ENCODE data around the gene NUDT6.

The NUDT6 gene

GRCh38 chr4:122914292-122914904, 8.0 kb downstream of the NUDT6 start:
- peak; percentile 57 for DNase-seq (ENCODE audit: low spot score)

- no peak for DNase-seq (ENCODE audit: low spot score)
These were observed 9.4 kb downstream of the NUDT6 start for GRCh38 chr4:122912810-122913575.

GRCh38 chr4:122911588-122911987, 10.8 kb downstream of the NUDT6 start:
- DNase-seq (ENCODE audit: low spot score), result no peak

- DNase-seq (ENCODE audit: low spot score), result no peak
These were observed 12.7 kb downstream of the NUDT6 start for GRCh38 chr4:122909683-122910082.

- no peak for DNase-seq (ENCODE audit: low spot score)
These were observed 14.2 kb downstream of the NUDT6 start for GRCh38 chr4:122908223-122908622.

GRCh38 chr4:122906859-122907305, 15.5 kb downstream of the NUDT6 start:
- DNase-seq (ENCODE audit: low spot score), result no peak

GRCh38 chr4:122903766-122904288, 18.6 kb downstream of the NUDT6 start:
- no peak for DNase-seq (ENCODE audit: low spot score)

- no peak for DNase-seq (ENCODE audit: low spot score)
These were observed 21.0 kb downstream of the NUDT6 start for GRCh38 chr4:122901247-122902010.

GRCh38 chr4:122900314-122900713, 22.1 kb downstream of the NUDT6 start:
- DNase-seq (ENCODE audit: low spot score), result no peak

- no peak for DNase-seq (ENCODE audit: low spot score)
These were observed 22.7 kb downstream of the NUDT6 start for GRCh38 chr4:122899682-122900081.

GRCh38 chr4:122898370-122899150, 23.8 kb downstream of the NUDT6 start:
- no peak for DNase-seq (ENCODE audit: low spot score)

- no peak for DNase-seq (ENCODE audit: low spot score)
These were observed 26.1 kb downstream of the NUDT6 start for GRCh38 chr4:122896270-122896669.

GRCh38 chr4:122895336-122895995, 26.9 kb downstream of the NUDT6 start:
- DNase-seq (ENCODE audit: low spot score), result no peak

GRCh38 chr4:122894827-122895226, 27.6 kb downstream of the NUDT6 start:
- no peak for DNase-seq (ENCODE audit: low spot score)

GRCh38 chr4:122890147-122890795, 32.1 kb downstream of the NUDT6 start:
- DNase-seq (ENCODE audit: low spot score), result no peak

- DNase-seq (ENCODE audit: low spot score), result no peak
These were observed 32.7 kb downstream of the NUDT6 start for GRCh38 chr4:122889726-122890125.

- DNase-seq (ENCODE audit: low spot score), result no peak
These were observed 37.9 kb downstream of the NUDT6 start for GRCh38 chr4:122884499-122884898.

GRCh38 chr4:122882857-122883735, 39.3 kb downstream of the NUDT6 start:
- DNase-seq (ENCODE audit: low spot score), result no peak

- DNase-seq (ENCODE audit: low spot score), result no peak
These were observed 43.4 kb downstream of the NUDT6 start for GRCh38 chr4:122879001-122879400.

- DNase-seq (ENCODE audit: low spot score), result no peak
These were observed 45.9 kb downstream of the NUDT6 start for GRCh38 chr4:122876456-122876855.
